GM23248 (cell line): ENCODE results near the gene ANTXR2.

Experiments
- EZH2 ChIP-seq: fragments of 200-600 bp; sonication (generic); IDR thresholded peaks from 2 replicates; pipeline ENCODE4 v1.6.1; 2018; ENCODE audit warnings: antibody characterized with exemption, mild to moderate bottlenecking; ENCODE audit not compliant: insufficient read depth, poor library complexity, severe bottlenecking
- EZH2phosphoT487 ChIP-seq: fragments of 200-600 bp; sonication (generic); IDR thresholded peaks from 2 replicates; pipeline ENCODE4 v1.6.1; 2018; ENCODE audit warnings: antibody characterized with exemption, moderate library complexity, mild to moderate bottlenecking, low read depth; ENCODE audit not compliant: insufficient read depth

GRCh38 chr4:79893456-79893855 is 179.6 kb downstream of the ANTXR2 start:
- TF ChIP-seq EZH2 (no peak), EZH2phosphoT487 (no peak)
